CD4-positive, CD25-positive, alpha-beta regulatory T cell (primary cell): Measurements from ENCODE around the gene RGS18. TPM values are rescaled to one million over a fixed set of nuclear protein-coding genes. Genes with fewer than 3 reads are reported as not detected.

Source experiments
- ATAC-seq, 2 donors: fragments of 150-1000 bp; cut with Tn5 transposase; one replicate each; pipeline ENCODE4 v1.10.0; 2021; ENCODE audit warnings: low read depth in 2 of 2, moderate number of reproducible peaks in 2 of 2, moderate library complexity in 1 of 2
- DNase-seq, 3 donors: peaks; one replicate each; pipeline versions ENCODE4 v3.0.0 to v3.0.0-alpha.2; 2012 to 2022; ENCODE audit warnings: mixed read lengths in 1 of 3
- H3K27ac ChIP-seq: one replicate; pipeline ENCODE4 v1.7.0; 2013; ENCODE audit warnings: mild to moderate bottlenecking, low read length; ENCODE audit not compliant: insufficient read depth, poor library complexity, severe bottlenecking
- H3K27me3 ChIP-seq: one replicate; pipeline ENCODE4 v1.7.0; 2013; ENCODE audit warnings: low read length; ENCODE audit not compliant: control insufficient read depth, insufficient read depth
- H3K36me3 ChIP-seq: one replicate; pipeline ENCODE4 v1.7.0; 2013; ENCODE audit warnings: mild to moderate bottlenecking, low read length, moderate library complexity; ENCODE audit not compliant: control insufficient read depth, insufficient read depth
- H3K4me1 ChIP-seq: 2 replicates; pipeline ENCODE4 v1.7.0; 2013; ENCODE audit warnings: mild to moderate bottlenecking, low read length; ENCODE audit not compliant: insufficient read depth, control insufficient read depth, poor library complexity, severe bottlenecking
- H3K4me3 ChIP-seq: one replicate; pipeline ENCODE4 v1.7.0; 2013; ENCODE audit warnings: low read depth, mild to moderate bottlenecking, low read length, moderate library complexity
- H3K9me3 ChIP-seq, 2 experiments: 1 replicate in 1 of 2; 2 replicates in 1 of 2; pipeline ENCODE4 v1.7.0; 2013; ENCODE audit warnings: low read length in 2 of 2, mild to moderate bottlenecking in 1 of 2, moderate library complexity in 1 of 2; ENCODE audit not compliant: control insufficient read depth in 2 of 2
- H3K27ac Mint-ChIP-seq, 3 donors: one replicate each; pipeline ENCODE4 v1.8.0; 2020 to 2022; ENCODE audit warnings: mild to moderate bottlenecking in 3 of 3, mixed read lengths in 3 of 3, moderate library complexity in 2 of 3
- H3K27me3 Mint-ChIP-seq: one replicate; pipeline ENCODE4 v1.8.0; 2022; ENCODE audit warnings: mild to moderate bottlenecking, mixed read lengths
- H3K36me3 Mint-ChIP-seq: one replicate; pipeline ENCODE4 v1.8.0; 2020; ENCODE audit warnings: mixed read lengths
- H3K4me1 Mint-ChIP-seq, 4 donors: one replicate each; pipeline ENCODE4 v1.8.0; 2020 to 2022; ENCODE audit warnings: mixed read lengths in 4 of 4, mild to moderate bottlenecking in 1 of 4
- H3K4me3 Mint-ChIP-seq, 4 donors: one replicate each; pipeline ENCODE4 v1.8.0; 2020 to 2022; ENCODE audit warnings: mild to moderate bottlenecking in 4 of 4, mixed read lengths in 4 of 4, moderate library complexity in 3 of 4
- H3K9me3 Mint-ChIP-seq, 7 donors: one replicate each; pipeline ENCODE4 v1.8.0; 2020 to 2022; ENCODE audit warnings: mixed read lengths in 7 of 7, mild to moderate bottlenecking in 3 of 7, moderate library complexity in 2 of 7
- polyA plus RNA-seq, 4 donors: library from polyadenylated mRNA; unstranded; fragments of 300-500 nt; fragmentation: Illumina TruSeq; gene quantifications; one replicate each; pipeline ENCODE4 v1.2.3, GENCODE V29; 2021
- total RNA-seq: library from RNA; stranded (reverse); gene quantifications from one replicate; pipeline ENCODE4 v1.2.3, GENCODE V29; 2022

RGS18 gene
- total and polyA plus RNA-seq, 5 donors from 2014 or later: 0.33 to 38.3 TPM; not detected in 3

- Mint-ChIP-seq H3K4me3 (no peak overlapping the region), H3K4me1 (no peaks in the 10 kb centered on the region), H3K36me3 (no peaks in the 10 kb centered on the region), H3K27me3 (no peaks in the 10 kb centered on the region), H3K9me3 (peaks cover 0 to 17% (median 5%) of the 10 kb centered on the region in 7 donors), H3K27ac (no peak overlapping the region)
- no peak for ATAC-seq
- no peaks in the 10 kb centered on the region for H3K27me3 ChIP-seq
- no peaks in the 10 kb centered on the region for H3K4me1 ChIP-seq
- no peak for DNase-seq
- H3K36me3 ChIP-seq: no peaks in the 10 kb centered on the region
- no peaks in the 10 kb centered on the region for H3K9me3 ChIP-seq
- H3K4me3 ChIP-seq: no peak overlapping the region
- H3K27ac ChIP-seq: no peak overlapping the region
Measured at GRCh38 chr1:192167011-192167410, 8.7 kb downstream of the RGS18 start.

GRCh38 chr1:192167911-192168700, 9.8 kb downstream of the RGS18 start:
- Mint-ChIP-seq H3K4me3 (no peak overlapping the region), H3K27ac (no peak overlapping the region), H3K4me1 (no peaks in the 10 kb centered on the region), H3K36me3 (no peaks in the 10 kb centered on the region), H3K27me3 (no peaks in the 10 kb centered on the region), H3K9me3 (peaks cover 0 to 13% (median 2%) of the 10 kb centered on the region in 7 donors)
- no peaks in the 10 kb centered on the region for H3K4me1 ChIP-seq
- no peak for DNase-seq
- no peak overlapping the region for H3K27ac ChIP-seq
- no peak for ATAC-seq
- no peaks in the 10 kb centered on the region for H3K36me3 ChIP-seq
- H3K4me3 ChIP-seq: no peak overlapping the region
- H3K27me3 ChIP-seq: no peaks in the 10 kb centered on the region
- H3K9me3 ChIP-seq: no peaks in the 10 kb centered on the region

GRCh38 chr1:192168964-192169363, 10.7 kb downstream of the RGS18 start:
- H3K4me1 Mint-ChIP-seq: no peaks in the 10 kb centered on the region

GRCh38 chr1:192170196-192170984, 12.1 kb downstream of the RGS18 start:
- DNase-seq: no peak
- H3K36me3 ChIP-seq: no peaks in the 10 kb centered on the region
- Mint-ChIP-seq H3K36me3 (no peaks in the 10 kb centered on the region), H3K27ac (no peak overlapping the region), H3K4me3 (no peak overlapping the region), H3K27me3 (no peaks in the 10 kb centered on the region), H3K4me1 (no peaks in the 10 kb centered on the region), H3K9me3 (peaks cover 0 to 10% (median 3%) of the 10 kb centered on the region in 7 donors)
- H3K4me1 ChIP-seq: no peaks in the 10 kb centered on the region
- no peak for ATAC-seq
- no peak overlapping the region for H3K27ac ChIP-seq
- H3K9me3 ChIP-seq: no peaks in the 10 kb centered on the region
- H3K4me3 ChIP-seq: no peak overlapping the region
- H3K27me3 ChIP-seq: no peaks in the 10 kb centered on the region

More at GRCh38 chr1:192168964-192169363, 10.7 kb downstream of the RGS18 start:
- DNase-seq: no peak
- no peak overlapping the region for H3K27ac ChIP-seq
- peaks cover 0 to 13% (median 2%) of the 10 kb centered on the region in 7 donors for H3K9me3 Mint-ChIP-seq
- no peaks in the 10 kb centered on the region for H3K27me3 ChIP-seq
- H3K4me1 ChIP-seq: no peaks in the 10 kb centered on the region
- no peaks in the 10 kb centered on the region for H3K36me3 Mint-ChIP-seq
- H3K4me3 ChIP-seq: no peak overlapping the region
- no peak for ATAC-seq
- H3K9me3 ChIP-seq: no peaks in the 10 kb centered on the region
- H3K4me3 Mint-ChIP-seq: no peak overlapping the region
- no peaks in the 10 kb centered on the region for H3K27me3 Mint-ChIP-seq
- no peak overlapping the region for H3K27ac Mint-ChIP-seq
- no peaks in the 10 kb centered on the region for H3K36me3 ChIP-seq

GRCh38 chr1:192171123-192171522, 12.9 kb downstream of the RGS18 start:
- H3K9me3 ChIP-seq: no peaks in the 10 kb centered on the region
- H3K4me1 Mint-ChIP-seq: no peaks in the 10 kb centered on the region
- no peaks in the 10 kb centered on the region for H3K27me3 ChIP-seq
- no peak overlapping the region for H3K4me3 Mint-ChIP-seq
- no peaks in the 10 kb centered on the region for H3K36me3 Mint-ChIP-seq
- H3K27ac ChIP-seq: no peak overlapping the region
- no peak overlapping the region for H3K4me3 ChIP-seq
- ATAC-seq (no peak), DNase-seq (no peak)
- no peak overlapping the region for H3K27ac Mint-ChIP-seq
- peaks cover 0 to 8% (median 2%) of the 10 kb centered on the region in 7 donors for H3K9me3 Mint-ChIP-seq
- H3K4me1 ChIP-seq: no peaks in the 10 kb centered on the region
- no peaks in the 10 kb centered on the region for H3K36me3 ChIP-seq
- no peaks in the 10 kb centered on the region for H3K27me3 Mint-ChIP-seq

- Mint-ChIP-seq H3K4me1 (no peaks in the 10 kb centered on the region), H3K27me3 (no peaks in the 10 kb centered on the region), H3K36me3 (no peaks in the 10 kb centered on the region), H3K9me3 (peaks cover 0 to 5% (median 4%) of the 10 kb centered on the region in 7 donors), H3K4me3 (no peak overlapping the region), H3K27ac (no peak overlapping the region)
- no peak for DNase-seq
- Histone ChIP-seq H3K4me3 (no peak overlapping the region), H3K27me3 (no peaks in the 10 kb centered on the region), H3K9me3 (no peaks in the 10 kb centered on the region), H3K27ac (no peak overlapping the region), H3K36me3 (no peaks in the 10 kb centered on the region), H3K4me1 (no peaks in the 10 kb centered on the region)
- ATAC-seq: no peak
Measured at GRCh38 chr1:192175971-192176370, 17.7 kb downstream of the RGS18 start.

GRCh38 chr1:192183788-192184187, 25.5 kb downstream of the RGS18 start:
- no peaks in the 10 kb centered on the region for H3K27me3 Mint-ChIP-seq
- no peaks in the 10 kb centered on the region for H3K27me3 ChIP-seq
- no peaks in the 10 kb centered on the region for H3K36me3 ChIP-seq
- no peak overlapping the region for H3K27ac Mint-ChIP-seq
- no peak overlapping the region for H3K4me3 Mint-ChIP-seq
- ATAC-seq: no peak
- no peaks in the 10 kb centered on the region for H3K36me3 Mint-ChIP-seq
- H3K9me3 Mint-ChIP-seq: peaks cover 0 to 2% (median 0%) of the 10 kb centered on the region in 7 donors
- DNase-seq: no peak
- H3K9me3 ChIP-seq: no peaks in the 10 kb centered on the region
- H3K4me1 Mint-ChIP-seq: no peaks in the 10 kb centered on the region
- no peaks in the 10 kb centered on the region for H3K4me1 ChIP-seq
- H3K27ac ChIP-seq: no peak overlapping the region
- H3K4me3 ChIP-seq: no peak overlapping the region
